ENCODE measurements around the gene DCBLD2.

DNA sequence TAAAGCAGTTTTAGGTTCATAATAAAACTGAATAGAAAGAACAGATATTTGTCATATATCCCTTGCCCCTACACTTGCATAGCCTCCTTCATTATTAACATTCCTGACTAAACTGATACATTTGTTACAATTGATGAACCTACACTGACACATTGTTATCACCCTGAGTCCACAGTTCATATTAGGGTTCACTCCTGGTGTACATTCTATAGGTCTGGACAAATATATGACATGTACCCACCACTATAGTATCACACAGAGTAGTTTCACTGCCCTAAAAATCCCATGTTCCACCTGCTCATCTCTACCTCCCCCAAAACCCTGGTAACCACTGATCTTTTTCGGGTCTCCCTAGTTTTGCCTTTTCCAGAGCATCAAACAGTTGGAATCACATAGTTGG is 13.8 kb downstream of the DCBLD2 start:
- TF ChIP-seq, protein P1, sequence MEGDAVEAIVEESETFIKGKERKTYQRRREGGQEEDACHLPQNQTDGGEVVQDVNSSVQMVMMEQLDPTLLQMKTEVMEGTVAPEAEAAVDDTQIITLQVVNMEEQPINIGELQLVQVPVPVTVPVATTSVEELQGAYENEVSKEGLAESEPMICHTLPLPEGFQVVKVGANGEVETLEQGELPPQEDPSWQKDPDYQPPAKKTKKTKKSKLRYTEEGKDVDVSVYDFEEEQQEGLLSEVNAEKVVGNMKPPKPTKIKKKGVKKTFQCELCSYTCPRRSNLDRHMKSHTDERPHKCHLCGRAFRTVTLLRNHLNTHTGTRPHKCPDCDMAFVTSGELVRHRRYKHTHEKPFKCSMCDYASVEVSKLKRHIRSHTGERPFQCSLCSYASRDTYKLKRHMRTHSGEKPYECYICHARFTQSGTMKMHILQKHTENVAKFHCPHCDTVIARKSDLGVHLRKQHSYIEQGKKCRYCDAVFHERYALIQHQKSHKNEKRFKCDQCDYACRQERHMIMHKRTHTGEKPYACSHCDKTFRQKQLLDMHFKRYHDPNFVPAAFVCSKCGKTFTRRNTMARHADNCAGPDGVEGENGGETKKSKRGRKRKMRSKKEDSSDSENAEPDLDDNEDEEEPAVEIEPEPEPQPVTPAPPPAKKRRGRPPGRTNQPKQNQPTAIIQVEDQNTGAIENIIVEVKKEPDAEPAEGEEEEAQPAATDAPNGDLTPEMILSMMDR (IDR thresholded peaks at IDR 0.05), result no peak
- no peak for TF ChIP-seq POLR2A (IDR thresholded peaks at IDR 0.05)
- no peak for TF ChIP-seq POLR2AphosphoS5 (IDR thresholded peaks at IDR 0.05)

Measured in suprapubic skin (tissue), 4 donors.